ENCODE results near the gene APOBEC4. TPM values are rescaled to one million over a fixed set of nuclear protein-coding genes. Genes with fewer than 3 reads are reported as not detected.

The APOBEC4 gene
- total and polyA plus RNA-seq, 10 of the 15 experiments (the other 5 are each of a cell fraction or from before 2014, with no cell fraction given) = 0.04 to 0.25 (median 0.06) TPM; not detected in 5

- ChIA-PET POLR2A (interaction anchor here (0.9 to 1.6 kb wide), 6 partner anchors 12 to 216 kb away, joined by 3 to 4 read pairs (median 3); no protein-coding TSS in a partner anchor), SMC1A (ENCODE audit: uncharacterized antibody, unreplicated experiment) (interaction anchor here (0.6 to 4.4 kb wide), 21 partner anchors 10 to 248 kb away, joined by 3 to 36 read pairs (median 4); no protein-coding TSS in a partner anchor)
- no TSS peak for BruUV-seq (replicated peaks)
These were observed 41.6 kb upstream of the APOBEC4 start for GRCh38 chr1:183694755-183695154.

More at GRCh38 chr1:183694755-183695154, 41.6 kb upstream of the APOBEC4 start:
- no peak overlapping the region for H2AFZ ChIP-seq (ENCODE audit: control insufficient read depth, low read depth, low read length)
- H3K27ac ChIP-seq (ENCODE audit: control insufficient read depth, insufficient read depth) = no peak overlapping the region
- ChIA-PET RAD21 (ENCODE audit: unreplicated experiment) (interaction anchor here (0.7 to 3.3 kb wide), 7 partner anchors 10 to 221 kb away, joined by 3 to 24 read pairs (median 8); no protein-coding TSS in a partner anchor), CTCF (interaction anchor here (0.6 to 4.1 kb wide), 10 partner anchors 10 to 222 kb away, joined by 3 to 37 read pairs (median 4); partner anchors contain the start of gene APOBEC4)
- H4K20me1 ChIP-seq (ENCODE audit: control insufficient read depth, insufficient read depth) = no peaks in the 10 kb centered on the region
- no peak overlapping the region for H3K4me2 ChIP-seq (ENCODE audit: control insufficient read depth, insufficient read depth)
- no peak overlapping the region for H3K9ac ChIP-seq (ENCODE audit: control insufficient read depth, insufficient read depth, low read length)
- DNase-seq (ENCODE audit: low read depth, low spot score) (no peak), ATAC-seq (no peak; the same call in 2 of the 3 replicates), FAIRE-seq (no peak)
- no peaks in the 10 kb centered on the region for H3K9me3 ChIP-seq (replicated peaks; ENCODE audit: control insufficient read depth, insufficient read depth, low read length)
- intact Hi-C loops (cut with micrococcal nuclease; ENCODE audit: unreplicated experiment) = no loop called here
- no peaks in the 10 kb centered on the region for H3K79me2 ChIP-seq (ENCODE audit: control insufficient read depth, insufficient read depth, low read length)
- peaks cover 11% of the 10 kb centered on the region; the same call in 1 of the 2 replicates for H3K4me1 ChIP-seq (ENCODE audit: control insufficient read depth, insufficient read depth, low read length)
- peaks cover 0 to under 1% of the 10 kb centered on the region in 2 experiments; a peak in 1 of 4 replicates for H3K36me3 ChIP-seq (ENCODE audit: control insufficient read depth in 2 of 2, insufficient read depth in 2 of 2, low read length in 1 of 2)
- H3K4me3 ChIP-seq = no peak overlapping the region
- no peaks in the 10 kb centered on the region for H3K27me3 ChIP-seq (replicated peaks in 1 of 2; ENCODE audit: control insufficient read depth in 2 of 2, insufficient read depth in 2 of 2, low read length in 1 of 2)
- TF ChIP-seq TARDBP (IDR thresholded peaks at IDR 0.05; ENCODE audit: borderline replicate concordance) = no peak
- no peak for TF ChIP-seq ASH2L (IDR thresholded peaks at IDR 0.05; ENCODE audit: borderline replicate concordance, low read depth)
- TF ChIP-seq SREBF1 (IDR thresholded peaks at IDR 0.05; ENCODE audit: low read length) = no peak
- TF ChIP-seq LARP7 (IDR thresholded peaks at IDR 0.05) = no peak
- no peak for TF ChIP-seq RB1 (IDR thresholded peaks at IDR 0.05; ENCODE audit: borderline replicate concordance)
- TF ChIP-seq NR2F1 (conservative IDR thresholded peaks at IDR 0.05) = no peak
- TF ChIP-seq NRF1 (conservative IDR thresholded peaks at IDR 0.05; ENCODE audit: low read depth, low read length) = no peak
- no peak for TF ChIP-seq E2F8 (IDR thresholded peaks at IDR 0.05; ENCODE audit: low read depth, partially characterized antibody)
- no peak for TF ChIP-seq ZNF274 (IDR thresholded peaks at IDR 0.05; ENCODE audit: insufficient read depth, insufficient read length)
- TF ChIP-seq BCLAF1 (IDR thresholded peaks at IDR 0.05) = no peak
- TF ChIP-seq PRDM15 (CRISPR knock-in tag; IDR thresholded peaks at IDR 0.05) = no peak
- no peak for TF ChIP-seq IKZF2 (IDR thresholded peaks at IDR 0.05)
- TF ChIP-seq PKNOX1 (IDR thresholded peaks at IDR 0.05) = no peak
- in situ Hi-C loops (cut with MboI) = no loop called here
